CD4-positive, alpha-beta T cell treated with Interleukin-21 for 1 hour (primary cell): ENCODE measurements around the gene SPATA9.
"Not testable (repeated sequence)": the region's sequence is repeated elsewhere in the genome, so short reads cannot be mapped to it uniquely, and the experiment has no call there.

Experiments used
- DNase-seq: peaks from one replicate; pipeline ENCODE4 v3.0.0-alpha.2; 2020

SPATA9 gene

DNA sequence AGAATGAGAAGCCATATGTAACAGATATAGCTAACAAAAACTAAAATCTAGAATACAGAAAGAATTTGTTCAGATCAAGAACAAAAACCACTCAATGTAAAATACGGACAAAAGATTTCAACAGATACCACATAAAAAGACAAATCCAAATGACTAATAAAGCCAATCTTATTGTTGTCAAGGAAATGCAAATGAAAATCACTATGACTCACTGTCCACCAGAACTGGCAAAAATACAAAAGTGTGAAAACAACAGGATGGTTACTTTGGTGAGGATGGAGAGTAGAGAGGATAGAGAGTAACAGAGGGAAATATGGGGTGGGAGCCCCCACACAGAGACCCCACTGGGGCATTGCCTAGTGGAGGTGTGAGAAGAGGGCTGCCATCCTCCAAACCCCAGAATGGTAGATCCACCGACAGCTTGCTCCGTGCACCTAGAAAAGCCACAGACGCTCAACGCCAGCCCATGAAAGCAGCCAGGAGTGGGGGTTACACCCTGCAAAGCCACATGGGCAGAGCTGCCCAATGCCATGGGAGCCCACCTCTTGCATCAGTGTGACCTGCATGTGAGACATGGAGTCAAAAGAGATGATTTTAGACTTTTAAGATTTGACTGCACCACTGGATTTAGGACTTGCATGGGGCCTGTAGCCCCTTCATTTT lies 33.1 kb upstream of the SPATA9 start:
- no peak for DNase-seq

DNA sequence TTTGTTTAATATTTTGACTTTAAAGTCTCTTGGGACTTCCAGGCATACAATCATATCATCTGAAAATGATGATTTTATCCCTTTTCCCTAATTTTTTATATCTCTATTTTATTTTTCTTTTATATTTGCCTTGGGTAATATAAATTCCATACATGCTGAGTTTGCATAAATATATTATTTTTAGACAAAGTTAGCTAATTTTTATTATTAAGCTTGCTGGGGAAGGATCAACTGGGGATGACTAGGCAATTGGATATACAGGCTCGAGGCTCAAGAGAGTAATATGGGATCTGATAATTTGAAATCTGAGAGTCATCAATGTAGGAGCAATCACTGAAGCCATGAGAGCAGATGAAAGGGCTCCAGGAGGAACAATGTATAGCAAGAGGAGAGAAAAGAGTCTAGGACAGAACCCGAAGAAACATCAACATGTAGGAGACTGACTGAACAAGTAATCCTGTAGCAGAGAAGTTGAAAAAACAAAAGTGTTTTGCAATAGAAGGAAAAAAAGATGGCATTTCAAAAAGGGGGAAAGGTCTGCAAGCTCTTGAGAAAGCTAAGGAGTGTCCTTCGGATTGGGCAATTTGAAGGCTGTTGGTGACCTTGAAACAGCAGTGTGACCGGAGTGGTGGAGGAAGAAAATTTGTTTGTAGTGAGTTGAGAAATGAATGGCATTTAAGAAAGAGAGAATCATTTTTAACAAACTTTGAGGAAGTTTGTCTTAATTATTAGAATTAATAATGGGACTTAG lies 31.3 kb upstream of the SPATA9 start:
- DNase-seq, result no peak

DNA sequence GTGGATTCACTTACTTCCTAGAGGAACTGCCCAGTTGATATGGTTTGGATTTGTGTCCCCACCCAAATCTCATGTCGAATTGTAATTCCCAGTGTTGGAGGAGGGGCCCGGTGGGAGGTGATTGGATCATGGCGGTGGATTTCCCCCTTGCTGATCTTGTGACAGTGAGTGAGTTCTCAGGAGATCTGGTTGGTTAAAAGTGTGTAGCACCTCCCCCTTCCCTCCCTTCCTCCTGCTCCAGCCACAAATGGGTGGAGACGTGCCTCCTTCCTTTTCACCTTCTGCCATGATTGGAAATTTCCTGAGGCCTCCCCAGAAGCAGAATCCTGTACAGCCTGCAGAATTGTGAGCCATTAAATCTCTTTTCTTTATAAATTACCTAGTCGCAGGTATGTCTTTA lies 30.5 kb upstream of the SPATA9 start:
- not testable (repeated sequence) for DNase-seq

DNA sequence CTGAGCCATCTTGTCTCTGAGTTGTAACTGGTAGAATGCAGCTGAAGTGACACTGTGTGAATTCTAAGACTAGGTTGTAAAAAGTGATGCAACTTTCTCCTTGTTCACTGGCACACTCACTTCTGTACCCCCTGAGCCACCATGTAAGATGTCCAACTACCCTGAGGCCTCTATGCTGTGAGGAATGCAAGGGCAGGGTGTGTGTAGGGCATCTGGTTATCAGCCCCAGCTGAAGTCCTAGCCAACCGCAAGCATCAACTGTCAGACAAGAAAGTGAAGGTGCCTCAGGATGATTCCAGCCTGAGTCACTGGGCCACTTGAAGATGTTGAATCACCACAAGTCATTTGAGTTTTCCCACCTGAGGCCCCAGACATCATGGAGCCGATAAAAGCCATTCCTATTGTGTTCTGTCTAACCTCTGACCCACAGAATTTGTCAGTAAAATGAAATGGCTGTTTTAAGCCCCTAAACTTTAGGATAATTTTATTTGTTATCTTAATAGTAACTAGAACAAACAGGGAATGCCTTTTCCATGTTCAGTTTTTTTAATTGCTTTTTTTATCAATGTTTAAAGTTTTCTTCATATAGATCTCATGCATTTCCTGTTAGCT lies 29.7 kb upstream of the SPATA9 start:
- no peak for DNase-seq

DNA sequence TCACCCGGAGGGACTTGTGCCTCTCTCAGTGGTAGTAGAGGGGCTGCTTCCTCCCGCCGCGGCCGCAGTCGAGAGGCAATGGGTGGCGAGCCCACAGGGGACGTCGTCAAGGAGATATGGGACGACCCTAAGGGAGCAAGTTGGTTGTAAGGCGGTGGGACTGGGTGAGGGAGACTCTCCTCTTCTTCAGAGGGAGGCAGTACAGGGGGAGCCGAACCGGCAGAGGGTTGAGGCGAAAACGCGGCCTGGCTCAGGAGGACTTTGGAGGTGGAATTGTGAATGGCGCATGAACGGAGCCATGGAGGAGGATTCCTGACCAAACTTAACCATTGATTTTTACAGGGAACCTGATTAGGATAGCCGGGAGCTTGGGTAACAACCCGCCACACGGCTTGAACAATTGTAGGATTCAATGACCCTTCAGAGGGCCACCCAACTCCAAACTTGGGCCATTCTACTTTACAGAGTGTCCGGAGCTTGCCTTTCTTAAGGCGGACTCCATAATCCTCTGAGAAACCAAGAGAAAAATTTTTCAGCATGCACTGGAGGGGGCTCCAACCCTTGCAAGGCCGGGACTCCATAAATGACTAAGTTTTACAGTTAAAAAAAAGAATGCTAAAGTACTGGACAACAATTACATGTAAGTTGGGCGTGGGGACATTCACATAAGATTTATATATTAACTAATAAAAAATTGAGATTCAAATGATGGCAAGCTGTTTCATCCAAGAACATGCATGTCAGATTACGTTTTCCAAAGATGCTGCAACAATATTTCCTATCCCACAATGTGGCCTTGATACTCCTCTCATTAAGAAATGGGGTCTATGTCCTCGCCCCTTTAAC lies 28.9 kb upstream of the SPATA9 start:
- DNase-seq, result no peak

DNA sequence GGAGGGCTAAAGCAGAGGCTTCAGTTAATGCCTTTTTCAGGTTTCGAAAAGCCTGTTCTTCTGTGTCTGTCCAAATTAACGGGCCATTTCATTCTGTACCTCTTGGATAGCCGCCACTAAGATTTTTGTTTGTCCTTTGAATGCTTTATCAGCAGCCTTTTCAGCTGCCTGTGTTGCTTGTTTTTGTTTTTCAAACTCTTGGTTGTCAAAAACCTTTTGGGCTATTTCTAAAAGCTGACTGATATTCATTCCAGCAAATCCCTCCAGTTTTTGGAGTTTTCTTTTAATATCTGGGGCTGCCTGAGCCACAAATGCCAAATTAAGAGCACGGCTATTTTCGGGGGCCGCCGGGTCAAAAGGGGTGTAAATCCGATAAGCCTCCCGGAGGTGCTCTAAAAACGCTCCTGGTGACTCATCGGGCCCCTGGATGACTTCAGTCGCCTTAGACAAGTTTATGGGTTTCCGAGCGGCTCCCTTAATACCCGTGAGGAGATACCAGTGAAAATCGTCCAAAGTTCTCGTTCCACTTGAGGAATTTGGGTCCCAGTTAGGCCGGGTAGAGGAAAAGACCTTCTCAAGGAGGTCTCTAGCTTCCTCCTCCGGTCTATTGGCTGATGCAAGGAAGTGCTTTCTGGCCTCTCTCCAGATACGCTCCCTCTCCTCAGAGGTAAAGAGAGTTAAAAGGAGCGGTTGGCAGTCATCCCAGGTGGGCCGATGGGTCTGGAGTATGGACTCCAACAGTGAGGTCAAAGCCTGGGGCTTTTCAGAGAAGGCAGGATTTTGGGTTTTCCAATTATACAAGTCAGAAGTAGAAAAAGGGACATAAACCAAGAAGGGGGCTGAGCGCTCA lies 28.1 kb upstream of the SPATA9 start:
- not testable (repeated sequence) for DNase-seq

DNA sequence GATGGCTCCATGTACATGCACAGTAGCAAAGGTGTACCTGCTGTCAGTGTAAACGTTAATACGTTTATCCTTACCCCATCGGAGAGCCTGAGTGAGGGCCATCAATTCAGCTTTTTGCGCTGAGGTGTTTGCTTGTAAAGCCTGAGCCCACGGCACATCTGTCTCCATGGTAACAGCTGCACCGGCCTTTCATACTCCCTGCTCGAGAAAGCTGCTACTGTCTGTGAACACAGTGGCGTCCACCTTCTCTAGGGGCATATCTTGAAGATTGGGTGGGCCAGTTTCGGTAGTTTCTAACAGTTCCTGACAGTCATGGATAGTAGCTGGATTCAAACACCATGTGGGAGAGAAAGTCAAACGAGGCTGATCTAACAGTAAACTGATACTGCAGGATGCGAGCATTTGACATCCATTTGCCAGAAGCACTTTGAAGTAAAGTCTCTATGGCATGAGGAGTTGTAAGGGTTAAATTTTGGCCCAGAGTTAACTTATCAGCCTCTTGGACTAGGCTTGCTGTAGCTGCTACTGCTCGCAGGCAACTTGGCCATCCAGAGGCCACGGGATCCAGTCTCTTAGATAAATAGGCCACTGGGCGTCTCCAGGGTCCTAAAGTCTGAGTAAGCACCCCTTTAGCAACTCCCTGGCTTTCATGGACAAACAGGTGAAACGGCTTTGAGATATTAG lies 27.3 kb upstream of the SPATA9 start:
- DNase-seq, result no peak

DNA sequence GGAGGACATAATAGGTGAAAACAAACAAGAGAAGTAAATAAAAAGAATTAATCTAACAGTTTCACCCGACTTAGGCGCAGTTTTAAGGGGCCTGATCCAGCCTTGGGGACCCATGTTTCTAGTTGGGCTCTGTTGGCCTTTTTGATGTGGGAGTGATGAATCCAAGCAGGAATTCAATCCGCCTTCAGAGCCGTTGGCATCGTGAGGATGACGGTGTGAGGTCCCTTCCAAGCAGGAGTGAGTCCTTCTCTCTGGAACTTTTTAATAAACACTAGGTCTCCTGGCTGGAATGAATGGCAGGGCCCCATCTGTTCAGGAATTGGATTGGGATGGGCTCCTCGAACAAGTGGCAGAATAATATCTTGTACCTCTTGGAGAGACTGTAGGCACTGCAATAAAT lies 26.1 kb upstream of the SPATA9 start:
- no peak for DNase-seq

DNA sequence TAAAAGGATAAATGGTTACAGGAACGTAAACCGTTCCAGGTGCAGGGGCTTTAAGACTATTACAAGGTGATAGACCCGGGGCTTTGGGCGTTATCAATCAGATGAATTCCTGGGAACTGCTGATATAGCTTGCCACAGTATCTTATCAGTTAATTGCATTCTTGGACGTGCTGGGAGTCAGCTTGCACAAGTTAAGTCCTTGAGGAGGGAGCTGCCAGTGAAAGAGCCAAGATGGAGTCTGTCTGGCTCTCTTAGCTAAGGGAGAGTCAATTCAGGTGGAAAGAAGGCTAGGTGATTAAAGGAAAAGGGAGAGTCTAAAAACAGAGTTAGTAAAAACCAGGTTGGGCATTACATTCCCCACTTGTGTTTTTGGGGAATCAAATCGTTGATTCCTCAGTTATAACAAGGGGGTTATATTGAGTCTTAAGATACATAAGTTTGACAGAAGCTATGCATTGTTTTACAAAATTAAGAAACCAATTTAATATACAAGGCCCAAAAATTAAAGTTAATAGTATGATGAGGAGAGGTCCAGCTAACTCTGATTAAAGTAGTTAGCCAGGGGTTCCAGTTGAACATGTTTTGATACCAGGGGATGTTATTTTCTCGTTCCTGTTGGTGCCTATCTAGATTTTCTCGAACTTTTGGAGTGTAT lies 24.9 kb upstream of the SPATA9 start:
- DNase-seq, result not testable (repeated sequence)

DNA sequence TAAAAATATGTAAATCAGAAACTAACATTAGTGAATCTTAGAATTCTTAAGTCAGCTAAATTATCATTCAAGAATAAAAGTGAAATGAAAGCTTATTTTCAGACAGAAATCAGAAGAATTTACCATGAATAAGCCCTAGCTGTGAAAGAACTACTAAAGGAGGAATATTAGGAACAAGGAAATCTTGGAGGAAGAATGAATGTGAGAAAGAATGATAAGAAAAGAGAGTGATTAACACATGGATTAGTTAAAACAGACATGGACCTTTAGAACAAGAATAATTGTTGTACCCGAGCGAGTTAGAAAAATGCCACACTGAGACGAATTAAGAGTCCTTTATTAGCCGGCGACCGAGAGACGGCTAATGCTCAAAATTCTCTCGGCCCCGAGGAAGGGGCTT lies 24.3 kb upstream of the SPATA9 start:
- no peak for DNase-seq

DNA sequence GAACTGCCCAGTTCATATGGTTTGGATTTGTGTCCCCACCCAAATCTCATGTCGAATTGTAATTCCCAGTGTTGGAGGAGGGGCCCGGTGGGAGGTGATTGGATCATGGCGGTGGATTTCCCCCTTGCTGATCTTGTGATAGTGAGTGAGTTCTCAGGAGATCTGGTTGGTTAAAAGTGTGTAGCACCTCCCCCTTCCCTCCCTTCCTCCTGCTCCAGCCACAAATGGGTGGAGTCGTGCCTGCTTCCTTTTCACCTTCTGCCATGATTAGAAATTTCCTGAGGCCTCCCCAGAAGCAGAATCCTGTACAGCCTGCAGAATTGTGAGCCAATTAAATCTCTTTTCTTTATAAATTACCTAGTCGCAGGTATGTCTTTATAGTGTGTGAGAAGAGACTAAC lies 23.4 kb upstream of the SPATA9 start:
- not testable (repeated sequence) for DNase-seq

DNA sequence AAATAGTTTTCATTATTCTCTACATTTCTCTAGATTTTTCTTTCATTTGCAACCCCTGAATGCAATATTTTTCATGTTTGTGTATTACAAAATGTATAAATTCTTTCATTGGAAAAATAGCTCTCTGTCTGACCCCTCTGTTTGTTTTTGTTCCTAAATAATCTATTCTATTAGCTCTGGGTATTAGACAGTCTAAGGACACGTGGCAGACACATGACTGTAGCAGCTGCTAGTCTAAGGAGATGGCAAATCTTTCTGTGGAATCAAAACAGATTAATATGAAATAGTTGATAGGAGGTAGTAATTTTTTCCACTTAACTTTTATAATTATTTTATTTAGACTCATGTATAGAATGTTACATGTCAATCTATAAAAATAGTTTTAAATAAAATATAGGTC lies 21.4 kb upstream of the SPATA9 start:
- DNase-seq, result no peak

DNA sequence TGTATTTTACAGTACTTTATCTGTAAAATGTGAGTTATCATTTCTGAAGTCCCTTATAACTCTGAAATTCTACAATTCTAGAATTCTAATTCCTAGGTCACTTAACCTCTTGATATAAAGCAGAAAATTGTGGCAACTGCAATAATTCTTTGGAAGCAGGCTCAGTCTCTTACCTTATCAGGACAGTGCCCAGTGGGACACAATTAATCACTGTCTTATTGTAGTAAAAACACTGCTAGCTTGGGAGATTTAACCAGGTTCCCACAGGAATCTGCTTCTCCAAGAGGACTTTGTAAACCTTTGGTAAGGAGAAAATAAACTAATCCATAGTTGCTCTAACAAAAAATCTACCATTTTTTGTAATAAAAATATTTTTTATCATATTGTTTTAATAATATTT lies 18.3 kb upstream of the SPATA9 start:
- no peak for DNase-seq

DNA sequence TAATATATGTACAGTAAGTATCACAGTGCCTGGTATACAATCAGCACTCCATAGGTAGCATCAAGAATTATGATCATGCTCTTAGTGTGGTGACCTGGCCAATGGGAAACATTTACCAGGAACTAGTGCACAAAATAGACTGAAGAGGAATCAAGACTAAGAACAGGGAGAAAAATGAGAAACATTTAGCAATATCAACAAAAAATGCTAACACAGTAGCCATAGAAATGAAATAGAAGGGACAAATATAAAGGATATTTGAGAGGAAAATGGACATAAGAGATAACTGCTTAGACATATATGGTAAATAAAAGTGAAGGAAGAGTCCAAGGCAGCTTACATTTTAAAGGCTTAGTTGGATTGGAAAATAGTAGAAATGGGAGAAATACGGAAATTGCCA lies 16.5 kb upstream of the SPATA9 start:
- DNase-seq, result no peak

DNA sequence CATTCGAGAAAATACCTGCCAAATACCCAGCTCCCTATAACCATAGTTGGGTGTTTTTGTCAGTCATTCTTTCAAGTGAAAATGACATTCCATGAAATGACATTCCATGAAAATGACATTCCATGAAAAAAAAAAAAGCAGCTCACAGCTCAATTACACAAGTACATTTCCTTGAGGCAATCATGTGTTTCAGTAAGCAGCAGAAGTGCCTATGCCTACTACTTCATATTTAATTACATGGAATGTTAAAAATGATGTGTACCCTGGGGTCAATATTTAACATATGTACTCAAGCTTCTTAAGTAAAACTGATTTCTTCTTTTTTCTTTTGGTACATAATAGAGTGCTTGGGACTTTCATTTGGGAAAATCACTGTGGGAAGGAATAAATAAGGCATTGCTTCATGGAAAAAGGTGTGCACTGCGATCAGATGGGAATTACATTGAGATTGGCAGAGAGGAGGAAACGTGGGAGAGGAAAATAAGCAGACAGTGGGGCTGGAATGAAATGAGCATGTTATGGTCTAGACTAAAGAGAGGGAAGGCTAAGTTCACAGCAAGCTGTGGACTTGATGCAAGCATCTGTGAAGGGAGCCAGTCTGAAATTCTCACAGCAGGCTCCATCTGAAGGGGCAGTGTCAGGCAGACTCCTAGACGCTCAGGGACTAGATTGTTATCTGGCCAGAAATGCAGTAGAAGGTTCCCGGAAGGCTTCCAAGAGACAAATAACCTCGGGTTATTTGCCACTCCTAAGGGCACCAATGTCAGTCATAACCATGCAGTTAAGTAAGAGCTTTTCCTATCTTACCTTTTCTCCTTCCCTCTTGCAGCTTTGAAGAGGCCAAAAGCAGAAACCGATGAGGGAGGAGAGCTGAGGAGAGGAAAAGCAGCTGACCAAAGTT lies 15.2 kb upstream of the SPATA9 start:
- no peak for DNase-seq

DNA sequence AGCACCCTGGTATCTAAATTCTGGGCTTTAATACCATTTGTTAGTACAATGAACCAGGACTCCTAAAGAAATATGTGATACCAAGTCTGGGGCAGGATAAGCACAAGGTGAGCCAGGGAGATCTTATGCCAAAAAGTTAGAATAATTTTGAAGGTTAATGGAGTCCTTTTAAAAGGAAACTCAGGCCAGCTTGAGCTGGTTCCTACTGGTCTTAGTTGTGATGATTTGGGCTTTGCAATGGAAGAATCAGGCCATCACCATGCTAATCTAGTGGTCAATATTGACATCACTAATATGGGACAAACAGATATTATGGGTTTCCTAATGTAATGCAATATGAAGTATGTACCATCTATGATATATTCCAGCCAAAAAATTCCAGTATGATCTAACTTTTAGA lies 7.5 kb upstream of the SPATA9 start:
- DNase-seq, result no peak

DNA sequence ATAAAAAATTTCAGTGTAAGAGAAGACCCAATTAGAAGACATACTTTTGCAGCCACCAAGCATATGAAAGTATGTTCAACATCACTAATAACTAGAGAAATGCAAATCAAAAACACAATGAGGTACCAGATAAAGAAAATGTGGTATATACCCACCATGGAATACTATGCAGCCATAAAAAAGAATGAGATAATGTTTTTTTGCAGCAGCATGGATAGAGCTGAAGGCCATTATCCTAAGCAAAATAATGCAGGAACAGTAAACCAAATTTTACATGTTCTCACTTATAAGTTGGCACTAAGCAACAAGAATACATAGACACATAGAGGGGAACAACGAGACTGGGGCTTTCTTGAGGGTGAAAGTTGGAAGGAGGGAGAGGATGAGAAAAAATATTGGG lies 6.9 kb upstream of the SPATA9 start:
- DNase-seq, result no peak

DNA sequence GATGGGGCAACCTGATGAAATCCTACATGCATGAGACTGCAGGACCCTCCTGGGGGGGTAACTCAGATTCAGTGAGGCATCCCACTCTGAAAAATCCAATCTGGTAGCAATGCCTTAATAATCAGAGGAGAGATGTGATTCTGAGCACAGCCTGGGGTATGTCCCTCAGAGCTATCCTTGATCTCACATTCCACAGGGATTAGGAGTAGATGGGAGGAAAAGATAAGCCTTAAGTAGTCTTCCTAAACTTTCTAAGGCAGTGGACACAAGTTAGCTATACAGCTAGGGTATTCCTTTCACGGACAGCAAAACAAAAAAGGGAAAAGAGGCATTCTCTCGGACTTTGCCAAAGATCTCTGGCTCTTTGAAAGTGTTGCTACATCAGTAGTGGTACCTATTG lies 3.9 kb upstream of the SPATA9 start:
- DNase-seq, result no peak

DNA sequence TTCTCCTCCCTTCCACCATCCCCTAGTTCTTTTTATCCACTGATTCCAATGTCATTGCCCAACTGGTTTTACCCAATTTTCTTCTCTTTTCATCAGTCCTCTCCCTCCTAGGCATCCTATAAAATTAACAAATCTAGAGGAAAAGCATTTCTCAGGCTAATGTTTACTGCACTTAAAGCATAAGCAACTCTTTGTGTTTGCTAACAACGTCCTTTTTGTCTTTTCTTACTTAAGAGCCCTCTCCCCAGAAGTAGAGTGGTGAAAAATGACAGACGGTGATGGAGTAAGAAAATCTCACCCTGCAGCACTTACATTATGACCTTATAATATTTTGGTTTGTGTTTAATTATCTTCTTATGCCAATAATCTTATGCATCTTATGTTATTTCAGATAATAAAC lies 1.6 kb upstream of the SPATA9 start:
- DNase-seq, result no peak

DNA sequence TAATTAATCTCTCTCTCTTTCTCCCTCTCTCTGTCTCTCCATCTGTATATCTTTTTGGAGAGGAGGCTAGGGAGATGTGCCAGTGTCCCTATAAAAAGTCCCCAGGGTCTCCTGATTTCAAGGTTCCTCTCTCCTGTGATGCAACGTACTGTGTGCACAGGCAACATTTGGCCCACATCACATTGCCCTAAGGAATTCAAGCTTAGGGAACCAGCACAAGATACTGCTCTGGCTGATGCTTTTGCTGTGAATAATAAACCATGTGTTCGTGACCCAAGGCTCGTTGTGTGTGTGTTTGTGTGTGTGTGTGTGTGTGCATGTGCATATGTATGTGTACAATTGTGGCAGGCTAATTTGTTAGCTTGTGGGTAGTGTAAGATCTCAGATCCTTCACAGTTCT lies 9.7 kb downstream of the SPATA9 start:
- DNase-seq, result no peak
